Fibroblast of skin of left biceps (primary cell): ENCODE results near the gene SHISA8.
"Not testable (repeated sequence)": the region's sequence is repeated elsewhere in the genome, so short reads cannot be mapped to it uniquely, and the experiment has no call there.

Experiments
- DNase-seq, 2 experiments: peaks; one replicate each; pipeline ENCODE4 v3.0.0-alpha.2; 2013; ENCODE audit warnings: low read depth in 2 of 2

The SHISA8 gene

DNA sequence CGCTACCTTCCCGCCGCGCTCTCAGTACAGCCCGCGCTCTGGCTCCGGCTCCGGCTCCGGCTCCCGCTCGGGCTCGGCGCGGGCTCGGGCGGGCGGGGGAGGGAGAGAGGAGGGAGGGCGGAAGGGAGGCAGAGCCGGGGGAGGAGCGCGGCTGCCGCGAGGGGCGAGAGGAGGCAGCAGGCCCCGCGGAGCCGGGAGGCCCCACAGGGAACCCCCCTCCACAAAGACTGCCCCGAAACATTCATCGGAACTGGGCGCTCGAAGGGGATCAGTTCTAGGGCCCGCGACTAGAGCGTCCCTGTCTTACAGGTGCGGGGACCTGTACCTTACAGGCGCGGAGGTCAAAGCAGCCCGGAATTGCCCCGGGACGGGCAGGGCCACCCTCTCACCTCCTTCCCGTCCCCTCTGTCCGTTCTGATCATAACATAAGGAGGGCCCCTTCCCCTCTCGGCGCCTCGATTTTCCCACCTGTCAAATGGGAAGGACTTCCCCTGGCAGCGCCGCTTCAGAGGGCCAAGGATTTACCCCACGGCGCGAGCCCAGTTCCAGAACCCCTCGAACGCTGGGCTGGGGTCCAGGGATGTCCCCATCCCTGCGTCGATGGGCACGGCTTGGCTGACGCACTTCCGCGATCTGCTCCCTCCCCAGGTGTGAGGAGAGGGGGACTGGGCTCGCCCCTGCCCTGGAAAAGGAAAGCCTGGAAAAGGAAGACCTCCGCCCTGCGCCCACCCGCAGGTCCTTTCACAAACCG is at the start of gene SHISA8:
TSS of gene SHISA8 (minus strand) at position 40 of the 751 bp plus-strand sequence. CDS start 407 bp downstream, outside the sequence.
- no peak for DNase-seq

GRCh38 chr22:41964112-41964491 is 49.2 kb upstream of the SHISA8 start:
- DNase-seq, result no peak

DNA sequence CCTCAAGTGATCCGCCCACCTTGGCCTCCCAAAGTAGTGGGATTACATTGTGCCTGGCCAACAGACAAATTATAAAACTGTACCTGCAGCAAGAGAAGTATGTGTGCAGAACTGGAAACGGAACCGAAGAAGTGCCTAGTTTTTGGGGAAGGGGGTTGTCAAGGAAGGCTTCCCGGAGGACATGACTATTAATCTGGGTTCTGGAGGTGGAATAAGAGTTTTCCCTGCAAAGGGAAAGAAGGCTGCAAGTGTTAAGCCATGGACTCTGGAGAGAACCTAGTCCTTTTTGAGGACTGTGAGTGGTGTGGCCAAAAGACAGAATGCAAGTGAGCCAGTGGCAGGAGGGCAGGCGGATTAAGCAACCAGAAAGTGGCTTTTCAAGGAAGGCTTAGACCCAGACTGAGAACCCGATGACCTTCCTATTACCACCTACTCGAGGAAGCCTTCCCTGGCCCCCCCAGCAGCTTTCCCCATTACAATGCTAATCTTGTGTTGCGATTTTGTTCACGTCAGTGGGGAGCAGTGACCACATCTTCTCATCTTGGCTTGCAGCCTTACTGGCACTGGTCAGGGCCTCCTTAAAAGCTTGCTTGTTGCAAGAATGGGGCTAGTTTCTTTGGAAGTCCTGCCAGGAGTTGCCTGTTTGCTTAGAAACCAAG is 48.7 kb upstream of the SHISA8 start:
- DNase-seq, result no peak

DNA sequence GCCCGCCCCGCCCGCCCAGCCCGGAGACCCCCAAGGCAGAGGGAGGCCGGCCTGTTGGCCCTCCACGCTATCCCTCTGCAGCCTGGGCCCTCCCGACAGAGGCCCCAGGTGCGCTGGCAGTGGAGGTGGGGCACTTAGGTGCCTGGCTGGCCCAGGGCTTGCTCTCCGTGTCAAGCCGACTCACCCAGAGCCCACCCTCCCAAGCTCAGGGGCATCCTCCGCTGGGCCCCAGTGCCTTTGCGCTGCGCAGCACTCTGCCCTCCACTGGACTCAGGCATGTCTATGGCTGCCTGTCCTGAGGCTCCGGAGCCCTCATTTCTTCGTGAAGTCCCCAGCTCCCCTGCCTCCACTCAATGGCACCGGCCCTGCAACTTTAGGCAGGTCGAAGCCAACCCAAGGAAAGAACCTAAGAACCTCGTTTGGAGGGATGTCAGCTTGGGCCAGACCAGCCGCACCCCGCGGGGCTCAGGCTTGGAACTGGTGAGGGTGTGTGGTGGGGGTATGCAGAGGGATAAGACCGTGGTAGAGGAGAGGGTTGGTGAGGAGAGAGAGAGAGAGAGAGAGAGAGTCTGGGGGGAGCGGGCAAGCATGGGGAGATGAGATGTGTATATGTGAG is 43.2 kb upstream of the SHISA8 start:
- no peak for DNase-seq

GRCh38 chr22:41952713-41953112 is 37.8 kb upstream of the SHISA8 start:
- DNase-seq, result no peak

GRCh38 chr22:41951898-41952474 is 37.1 kb upstream of the SHISA8 start, which contains the start of gene SMIM45:
Gene SMIM45 (plus strand): TSS chr22:41952150.
- DNase-seq, result no peak

DNA sequence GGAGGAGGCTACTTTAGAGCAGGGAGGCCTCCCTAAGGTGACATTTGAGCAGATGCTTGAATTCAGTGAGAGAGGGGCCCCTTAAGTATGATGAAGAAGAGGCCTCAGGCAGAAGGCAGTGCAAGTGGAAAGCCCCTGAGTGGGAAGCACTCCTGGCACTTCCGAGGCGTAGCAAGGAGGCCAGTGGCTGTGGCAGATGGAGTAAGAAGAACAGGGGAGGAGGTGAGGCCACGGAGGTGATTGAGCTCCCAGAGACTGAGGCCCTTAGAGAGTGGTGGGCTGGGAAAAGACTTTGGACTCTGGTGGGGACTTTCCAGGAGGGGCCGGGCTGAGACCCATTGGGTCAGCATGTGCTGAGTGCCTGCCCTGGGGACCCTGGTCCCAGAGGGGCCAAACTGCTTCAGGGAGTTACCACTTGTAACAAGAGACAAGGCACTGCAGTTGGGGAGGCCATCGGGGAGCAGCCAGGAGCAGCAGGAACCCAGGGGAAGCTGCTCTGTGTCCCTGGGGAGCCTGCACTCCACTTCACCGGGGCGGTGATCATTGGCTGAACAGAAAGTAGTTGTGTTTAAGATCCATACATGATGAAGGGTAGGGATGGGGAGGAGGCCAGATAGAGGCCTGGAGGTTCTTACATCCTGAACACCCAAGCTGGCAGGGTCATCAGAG is 34.6 kb upstream of the SHISA8 start:
- no peak for DNase-seq

DNA sequence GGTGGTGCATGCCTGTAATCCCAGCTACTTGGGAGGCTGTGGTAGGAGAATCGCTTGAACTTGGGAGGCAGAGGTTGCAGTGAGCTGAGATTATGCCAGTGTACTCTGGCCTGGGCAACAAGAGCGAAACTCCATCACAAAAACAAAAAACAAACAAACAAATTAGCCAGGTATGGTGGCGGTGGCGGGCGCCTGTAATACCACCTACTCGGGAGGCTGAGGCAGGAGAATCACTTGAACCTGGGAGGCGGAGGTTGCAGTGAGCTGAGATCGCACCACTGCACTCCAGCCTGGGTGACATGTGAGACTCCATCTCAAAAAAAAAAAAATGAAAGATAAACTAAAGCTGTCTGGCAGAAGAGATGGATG is 34.0 kb upstream of the SHISA8 start:
- DNase-seq, result not testable (repeated sequence)

DNA sequence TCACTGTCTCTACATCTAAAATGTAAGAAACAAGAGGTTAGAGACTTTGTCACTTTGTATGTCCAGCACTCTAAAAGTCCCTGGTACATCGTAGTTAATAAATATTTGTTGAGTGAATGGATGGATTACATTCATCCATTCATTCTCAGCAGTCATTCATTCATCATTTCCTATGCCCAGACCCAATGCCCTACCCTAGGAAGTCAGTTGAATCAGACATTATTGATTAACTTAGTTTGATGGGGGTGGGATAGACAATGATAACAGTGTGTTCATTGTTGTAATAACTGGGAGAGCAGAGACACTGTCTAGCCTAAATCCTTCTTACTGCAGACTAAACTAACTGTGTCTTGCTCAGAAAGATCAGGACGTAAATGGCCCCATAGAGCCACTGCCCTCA is 33.3 kb upstream of the SHISA8 start:
- no peak for DNase-seq

- DNase-seq, result no peak
Observed at GRCh38 chr22:41947424-41948080, 32.7 kb upstream of the SHISA8 start.

DNA sequence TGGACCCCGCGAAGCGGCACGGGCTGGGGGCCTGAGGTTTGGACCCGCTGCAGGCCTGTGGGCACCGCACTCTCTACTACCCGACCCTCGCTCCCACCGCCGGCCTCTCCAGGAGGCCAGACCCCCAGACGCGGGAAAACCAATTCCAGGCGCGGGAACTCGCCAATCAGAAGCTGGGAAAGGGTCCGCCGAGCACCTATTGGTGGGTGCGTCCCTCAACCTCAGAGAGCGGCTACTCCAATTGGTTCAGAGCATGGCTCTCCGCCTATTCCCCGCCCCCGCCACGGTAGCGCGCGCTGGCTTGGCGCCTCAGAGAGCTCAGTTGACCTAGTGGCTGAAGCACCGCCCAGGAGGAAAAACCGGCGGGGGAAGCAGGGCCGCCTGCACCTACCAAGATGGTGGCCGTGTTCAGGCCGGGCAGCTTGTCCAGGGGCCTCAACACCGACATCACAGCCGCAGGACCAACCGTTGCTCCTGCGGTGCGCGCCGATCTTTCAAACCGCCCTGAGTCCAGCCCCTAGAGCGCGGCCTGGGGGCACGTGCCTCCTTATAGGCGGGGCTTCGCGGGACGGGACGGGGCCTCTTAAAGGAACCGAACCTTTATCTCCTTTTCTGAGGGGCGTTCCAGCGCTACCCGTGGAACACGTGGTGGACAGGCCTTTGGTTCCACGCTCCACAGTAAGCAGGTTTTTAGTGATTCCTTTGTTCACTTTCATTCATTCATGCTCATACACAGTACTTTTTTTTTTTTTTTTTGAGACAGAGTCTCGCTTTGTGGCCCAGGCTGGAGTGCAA is 32.0 kb upstream of the SHISA8 start, which contains the start of gene CENPM:
TSS of gene CENPM (minus strand) at position 524 of the 795 bp plus-strand sequence. CDS start at position 448, 76 bp downstream.
- DNase-seq, result peak; percentile 75 to 76

- DNase-seq, result no peak
Observed at GRCh38 chr22:41943661-41944209, 28.9 kb upstream of the SHISA8 start.

DNA sequence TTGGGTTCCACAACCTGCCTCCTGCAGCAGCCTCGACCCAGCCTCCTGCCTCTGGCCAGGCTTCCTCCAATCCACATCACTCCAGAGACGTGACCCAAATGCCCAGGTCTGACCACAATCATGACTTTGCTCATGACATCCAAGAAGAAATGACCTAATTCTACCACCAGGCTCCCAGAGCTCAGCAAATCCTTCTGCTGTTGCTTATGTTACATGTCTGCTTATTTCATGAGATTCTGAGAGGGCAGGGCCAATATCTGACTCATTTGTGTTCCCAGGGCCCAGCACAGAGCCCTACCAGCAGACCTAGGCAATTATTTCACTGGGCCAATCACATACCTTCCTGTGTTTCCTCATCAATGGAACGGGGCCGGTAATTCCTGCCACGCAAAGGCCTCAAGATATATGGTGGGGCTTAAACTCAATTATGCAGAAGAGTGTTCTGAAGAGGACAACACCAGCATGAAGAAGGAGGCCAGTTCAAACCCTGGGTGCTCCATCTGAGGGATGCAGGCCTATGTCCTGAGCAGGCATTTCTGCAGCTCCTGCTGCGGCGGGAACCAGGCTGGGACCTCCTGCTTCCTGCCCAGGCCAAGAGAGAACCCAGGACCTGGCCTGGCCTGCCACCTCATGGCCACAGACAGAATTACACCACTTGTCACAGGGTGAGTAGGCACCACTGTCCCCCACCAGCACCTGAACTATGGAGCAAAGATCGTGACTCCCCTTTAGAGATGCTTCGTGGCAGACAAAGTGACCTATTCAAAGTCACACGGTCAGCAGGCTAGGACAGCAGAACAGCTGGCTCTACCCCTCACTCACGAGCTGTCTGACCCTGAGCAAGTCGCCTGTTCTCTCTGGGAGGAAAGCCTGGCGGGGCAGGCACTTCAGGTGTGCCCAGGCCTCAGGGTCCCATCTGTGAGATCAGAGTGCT is 26.2 kb upstream of the SHISA8 start:
- peak; percentile 37 to 46 for DNase-seq

GRCh38 chr22:41939981-41940831 is 25.3 kb upstream of the SHISA8 start:
- no peak for DNase-seq

GRCh38 chr22:41936894-41937169 is 22.0 kb upstream of the SHISA8 start:
- no peak for DNase-seq

DNA sequence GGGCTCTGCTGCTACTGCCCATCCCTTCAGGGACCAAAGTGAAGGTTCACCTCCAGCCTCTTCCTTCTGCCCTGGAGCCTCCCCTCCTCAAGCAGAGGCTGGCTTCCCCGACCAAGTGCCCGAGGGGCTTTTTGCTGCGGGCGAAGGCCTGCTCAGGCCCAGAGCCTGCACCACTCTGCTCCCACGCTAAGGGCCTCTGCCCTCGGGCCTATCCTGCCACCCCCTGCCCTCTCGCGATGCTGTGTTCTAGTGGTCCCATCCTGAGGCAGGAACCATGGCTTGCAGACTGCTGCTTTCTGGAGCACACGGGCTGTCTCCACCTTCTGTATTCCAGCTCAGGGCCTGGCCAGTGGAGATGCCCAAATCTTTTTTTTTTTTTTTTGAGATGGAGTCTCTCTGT is 20.6 kb upstream of the SHISA8 start:
- DNase-seq, result no peak

- no peak for DNase-seq
Observed at GRCh38 chr22:41935015-41935351, 20.1 kb upstream of the SHISA8 start.

- no peak for DNase-seq
Observed at GRCh38 chr22:41934284-41935014, 19.6 kb upstream of the SHISA8 start.
